GM12891 (cell line): Measurements from ENCODE around the gene KRT3.

ENCODE experiments used
- DNase-seq: peaks from one replicate; pipeline ENCODE4 v3.0.0; 2011; ENCODE audit warnings: low spot score; ENCODE audit not compliant: insufficient read length
- FAIRE-seq: peaks from 2 replicates; lab custom pipeline; 2011; peaks lifted over from hg19 to GRCh38; lab: Jason Lieb, UNC
- PAX5 ChIP-seq: IDR thresholded peaks from 2 replicates; pipeline ENCODE4 v1.6.1; 2011; ENCODE audit warnings: low read length, moderate library complexity, mild to moderate bottlenecking; ENCODE audit not compliant: insufficient read depth, severe bottlenecking
- POLR2A ChIP-seq: IDR thresholded peaks from 2 replicates; pipeline ENCODE4 v1.6.1; 2011; ENCODE audit warnings: low read depth, low read length, control low read depth
- POLR2AphosphoS5 ChIP-seq: IDR thresholded peaks from 2 replicates; pipeline ENCODE4 v1.6.1; 2011; ENCODE audit warnings: low read depth, low read length, control low read depth
- POU2F2 ChIP-seq: IDR thresholded peaks from 2 replicates; pipeline ENCODE4 v1.6.1; 2011; ENCODE audit warnings: low read depth, mild to moderate bottlenecking, control low read depth, low read length, moderate library complexity
- SPI1 ChIP-seq: IDR thresholded peaks from 2 replicates; pipeline ENCODE4 v1.6.1; 2011; ENCODE audit warnings: low read depth, low read length, control low read depth
- TAF1 ChIP-seq: IDR thresholded peaks from 2 replicates; pipeline ENCODE4 v1.6.1; 2011; ENCODE audit warnings: low read depth, low read length, control low read depth

The KRT3 gene

GRCh38 chr12:52820521-52820920 lies 24.6 kb upstream of the KRT3 start:
- DNase-seq (no peak), FAIRE-seq (no peak)
- TF ChIP-seq PAX5 (no peak), TAF1 (no peak), POU2F2 (no peak), POLR2AphosphoS5 (no peak), SPI1 (no peak), POLR2A (no peak)

- TF ChIP-seq POLR2A (no peak), SPI1 (no peak), TAF1 (no peak), POU2F2 (no peak), POLR2AphosphoS5 (no peak), PAX5 (no peak)
- DNase-seq (no peak), FAIRE-seq (no peak)
These were observed 24.0 kb upstream of the KRT3 start for GRCh38 chr12:52819731-52820510.

- TF ChIP-seq POLR2A: no peak
- TF ChIP-seq POLR2AphosphoS5: no peak
- no peak for TF ChIP-seq SPI1
- no peak for TF ChIP-seq PAX5
- no peak for TF ChIP-seq POU2F2
- TF ChIP-seq TAF1: no peak
- DNase-seq (no peak), FAIRE-seq (no peak)
These were observed 23.0 kb upstream of the KRT3 start for GRCh38 chr12:52818887-52819420.

- TF ChIP-seq TAF1 (no peak), POLR2A (no peak), SPI1 (no peak), POU2F2 (no peak), PAX5 (no peak), POLR2AphosphoS5 (no peak)
- DNase-seq (no peak), FAIRE-seq (no peak)
These were observed 22.5 kb upstream of the KRT3 start for GRCh38 chr12:52818388-52818787.

- FAIRE-seq (no peak), DNase-seq (no peak)
- TF ChIP-seq TAF1 (no peak), POU2F2 (no peak)
These were observed 21.9 kb upstream of the KRT3 start for GRCh38 chr12:52817699-52818238.

- TF ChIP-seq POLR2AphosphoS5 (no peak), SPI1 (no peak), POU2F2 (no peak), PAX5 (no peak), TAF1 (no peak), POLR2A (no peak)
- DNase-seq: no peak
- FAIRE-seq: no peak
These were observed 21.2 kb upstream of the KRT3 start for GRCh38 chr12:52817003-52817698.

GRCh38 chr12:52815676-52816588 lies 20.0 kb upstream of the KRT3 start:
- FAIRE-seq (no peak), DNase-seq (no peak)
- TF ChIP-seq SPI1 (no peak), POU2F2 (no peak), POLR2AphosphoS5 (no peak), PAX5 (no peak), POLR2A (no peak), TAF1 (no peak)

DNA sequence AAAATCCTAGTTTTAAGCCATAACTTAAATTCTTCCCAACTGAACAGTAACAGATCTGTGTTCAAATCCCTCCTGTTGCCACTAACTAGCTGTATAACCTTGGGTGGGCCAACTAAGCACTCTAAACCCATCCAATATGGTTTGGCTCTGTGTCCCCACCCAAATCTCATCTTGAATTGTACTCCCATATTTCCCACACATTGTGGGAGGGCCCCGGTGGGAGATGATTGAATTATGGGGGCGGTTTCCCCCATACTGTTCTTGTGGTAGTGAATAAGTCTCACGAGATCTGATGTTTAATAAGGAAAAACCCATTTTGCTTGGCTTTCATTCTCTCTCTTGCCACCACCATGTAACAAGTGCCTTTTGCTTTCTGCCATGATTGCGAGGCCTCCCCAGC lies 19.2 kb upstream of the KRT3 start:
- DNase-seq (no peak), FAIRE-seq (no peak)
- TF ChIP-seq POLR2AphosphoS5 (no peak), POLR2A (no peak), SPI1 (no peak), PAX5 (no peak), POU2F2 (no peak), TAF1 (no peak)

DNA sequence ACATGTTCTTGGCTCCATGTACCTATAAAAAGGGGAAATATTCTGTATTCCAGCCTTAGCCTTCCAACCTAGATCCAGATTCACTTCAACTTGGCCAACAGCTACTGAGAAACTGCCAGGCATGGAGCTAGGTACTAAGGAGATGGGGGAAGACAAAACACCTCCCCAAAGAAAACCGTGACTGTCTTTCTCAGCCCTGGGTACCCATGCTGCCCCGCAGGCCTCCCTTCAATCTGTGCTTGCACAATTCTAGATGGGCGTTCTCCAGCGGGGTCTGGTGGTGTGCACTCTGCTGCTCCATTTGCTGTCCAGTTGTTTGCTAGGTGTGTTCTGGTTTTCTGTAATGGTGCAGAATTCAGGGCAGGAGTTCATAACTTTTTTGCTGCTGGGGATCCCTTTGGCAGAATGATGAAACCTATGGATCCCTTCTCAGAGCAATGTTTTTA lies 18.8 kb upstream of the KRT3 start:
- DNase-seq (no peak), FAIRE-seq (no peak)
- TF ChIP-seq POU2F2 (no peak), PAX5 (no peak), TAF1 (no peak), POLR2AphosphoS5 (no peak)
